Medulla oblongata (tissue), 1 donor: ENCODE measurements around the gene SHC4.
"Not testable (repeated sequence)": the region's sequence is repeated elsewhere in the genome, so short reads cannot be mapped to it uniquely, and the experiment has no call there.

Experiments
- DNase-seq: peaks from one replicate; pipeline ENCODE4 v3.0.0-alpha.2; 2015; ENCODE audit errors: extremely low spot score

The SHC4 gene

DNA sequence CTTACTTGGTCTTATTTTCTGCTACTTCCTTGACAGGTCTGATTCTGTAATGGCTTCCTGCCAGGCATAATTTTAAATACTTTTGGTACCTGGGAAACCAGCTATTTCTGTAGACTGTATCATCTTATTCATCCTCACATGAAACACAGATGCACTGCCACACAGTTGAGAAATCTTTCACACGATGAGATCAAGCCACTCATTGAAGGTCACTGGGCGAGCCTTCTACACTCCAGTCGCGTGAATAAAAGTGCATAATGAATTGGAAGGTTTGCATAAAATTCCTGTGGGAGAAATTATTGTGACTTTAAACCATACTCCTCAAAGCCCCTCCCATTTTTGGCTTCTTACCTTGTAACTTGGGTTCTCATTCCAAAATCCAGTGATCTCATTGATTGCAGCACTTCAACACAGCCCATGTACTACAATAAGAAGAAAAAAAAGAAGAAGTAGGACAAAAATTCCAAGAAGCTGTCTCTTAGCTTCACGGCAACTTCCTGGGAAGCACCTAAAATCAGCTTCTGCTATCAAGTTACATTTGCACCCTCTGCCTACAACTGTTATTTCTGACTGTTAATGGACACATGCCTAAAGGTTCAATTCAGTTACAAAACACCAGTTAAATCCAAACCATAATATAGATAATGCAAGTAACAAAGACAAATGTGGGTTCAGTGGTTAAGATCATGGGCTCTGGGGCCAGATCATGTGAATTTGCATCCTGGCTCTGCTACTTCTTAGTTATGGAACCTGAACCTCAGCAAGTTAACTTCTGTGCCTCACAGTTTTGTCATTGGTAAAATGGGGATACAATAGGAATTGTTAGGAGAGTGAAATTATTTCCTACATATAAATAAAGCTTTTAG is 39.0 kb downstream of the SHC4 start:
- no peak for DNase-seq

DNA sequence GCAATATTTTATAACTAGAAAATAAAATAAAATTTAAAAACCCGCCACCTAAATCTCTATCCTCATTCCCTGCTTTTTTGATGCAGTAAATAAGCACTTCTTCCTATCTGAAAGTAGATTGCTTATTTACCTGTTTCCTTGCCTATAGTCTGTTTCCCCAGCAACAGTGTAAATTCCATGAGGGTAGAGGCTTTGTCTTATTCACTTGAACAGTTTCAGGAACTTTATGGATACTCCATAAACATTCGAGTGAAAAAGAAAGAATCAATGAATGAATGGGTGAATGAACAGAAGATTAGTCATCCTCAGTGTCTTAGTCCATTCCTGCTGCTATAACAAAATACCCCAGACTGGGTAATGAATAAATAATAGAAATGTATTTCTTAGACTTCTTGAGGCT is 41.7 kb downstream of the SHC4 start:
- DNase-seq, result no peak

DNA sequence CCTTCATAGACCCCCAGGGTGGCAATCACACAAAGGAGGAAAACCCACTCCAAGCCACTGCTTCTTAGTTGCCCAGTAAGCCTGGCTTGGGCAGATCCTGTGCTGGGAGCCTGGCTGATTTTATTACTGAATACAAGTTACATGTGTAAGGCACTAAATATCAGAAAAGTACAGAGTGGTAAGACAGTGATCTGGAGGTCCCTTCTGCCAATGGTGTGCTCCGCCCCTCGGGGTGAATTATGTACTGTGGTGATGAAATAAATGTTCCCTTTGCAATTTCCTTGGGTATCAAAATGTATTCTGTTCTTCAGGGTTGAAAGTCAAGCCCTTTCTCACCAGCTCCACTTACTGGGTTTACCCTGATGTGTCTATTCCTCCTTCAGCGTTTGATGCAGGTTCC is 47.0 kb downstream of the SHC4 start:
- no peak for DNase-seq

DNA sequence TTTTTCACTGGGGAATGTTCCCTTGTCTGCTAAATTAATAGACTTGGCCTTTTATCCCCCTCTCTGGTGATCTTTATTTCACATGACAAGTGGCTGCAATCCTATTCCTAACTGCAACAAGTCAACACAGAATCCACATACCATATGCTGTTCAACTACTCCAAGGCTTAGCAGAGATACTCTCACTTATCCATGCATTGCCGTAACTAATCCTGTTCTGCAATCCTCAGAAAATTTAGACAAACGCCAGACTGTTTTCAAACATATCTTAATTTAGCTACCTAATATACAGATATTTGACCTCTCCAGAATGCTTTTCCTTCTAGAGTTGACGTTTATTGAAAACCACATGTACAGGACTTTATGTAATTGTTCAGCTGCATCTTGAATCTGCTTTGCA is 47.9 kb downstream of the SHC4 start:
- no peak for DNase-seq

DNA sequence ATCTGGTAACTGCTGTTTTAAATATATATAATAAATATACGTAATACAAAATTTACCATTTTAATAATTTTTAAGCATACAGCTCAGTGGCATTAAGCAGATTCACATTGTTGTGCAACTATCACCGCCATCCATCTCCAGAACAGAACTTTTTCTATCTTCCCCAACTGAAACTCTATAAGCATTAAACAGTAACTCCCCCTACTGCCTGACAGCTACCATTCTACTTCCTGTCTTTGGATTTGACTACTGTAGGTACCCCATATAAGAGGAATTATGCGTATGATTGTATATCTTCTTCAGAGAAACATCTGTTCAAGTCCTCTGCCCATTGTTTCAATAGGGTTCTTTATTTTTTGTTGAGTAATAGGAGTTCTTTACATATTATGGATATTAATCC is 49.0 kb downstream of the SHC4 start:
- DNase-seq, result no peak

DNA sequence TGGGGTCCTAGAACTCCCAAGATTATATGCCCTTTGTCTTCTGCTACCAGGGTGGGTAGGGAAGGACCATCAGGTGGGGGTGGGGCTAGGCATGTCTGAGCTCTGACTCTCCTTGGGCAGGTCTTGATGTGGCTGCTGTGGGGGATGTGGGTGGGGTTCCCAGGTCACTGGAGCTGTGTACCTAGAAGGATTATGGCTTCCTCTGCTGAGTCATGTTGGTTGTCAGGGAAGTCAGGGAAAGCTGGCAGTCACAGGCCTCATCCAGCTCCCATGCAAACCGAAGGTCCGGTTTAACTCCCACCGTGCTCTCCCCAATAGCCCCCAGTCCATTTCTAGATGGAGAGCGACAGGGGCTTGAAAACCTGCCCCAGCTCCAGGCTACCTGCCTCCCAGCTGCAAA is 50.6 kb downstream of the SHC4 start:
- DNase-seq, result no peak

DNA sequence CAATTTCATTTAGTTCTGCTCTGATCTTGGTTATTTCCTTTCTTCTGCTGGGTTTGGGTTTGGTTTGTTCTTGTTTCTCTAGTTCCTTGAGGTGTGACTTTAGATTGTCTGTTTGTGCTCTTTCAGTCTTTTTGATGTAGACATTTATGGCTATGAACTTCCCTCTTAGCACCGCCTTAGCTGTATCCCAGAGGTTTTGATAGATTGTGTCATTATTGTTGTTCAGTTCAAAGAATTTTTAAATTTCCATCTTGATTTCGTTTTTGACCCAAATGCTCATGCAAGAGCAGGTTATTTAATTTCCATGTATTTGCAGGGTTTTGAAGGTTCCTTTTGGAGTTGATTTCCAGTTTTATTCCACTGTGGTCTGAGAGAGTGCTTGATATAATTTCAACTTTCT is 53.2 kb downstream of the SHC4 start:
- not testable (repeated sequence) for DNase-seq

DNA sequence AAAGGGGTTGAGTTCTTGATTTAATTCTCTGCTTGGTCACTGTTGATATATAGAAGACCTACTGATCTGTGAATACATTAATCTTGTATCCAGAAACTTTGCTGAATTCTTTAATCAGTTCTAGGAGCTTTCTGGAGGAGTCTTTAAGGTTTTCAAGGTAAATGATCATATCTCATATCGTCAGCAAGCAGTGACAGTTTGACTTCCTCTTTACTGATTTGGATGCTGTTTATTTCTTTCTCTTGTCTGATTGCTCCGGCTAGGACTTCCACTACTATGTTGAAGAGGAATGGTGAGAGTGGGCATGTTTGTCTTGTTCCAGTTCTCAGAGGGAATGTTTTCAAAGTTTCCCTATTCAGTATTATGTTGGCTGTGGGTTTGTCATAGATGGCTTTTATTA is 54.4 kb downstream of the SHC4 start:
- DNase-seq, result not testable (repeated sequence)

DNA sequence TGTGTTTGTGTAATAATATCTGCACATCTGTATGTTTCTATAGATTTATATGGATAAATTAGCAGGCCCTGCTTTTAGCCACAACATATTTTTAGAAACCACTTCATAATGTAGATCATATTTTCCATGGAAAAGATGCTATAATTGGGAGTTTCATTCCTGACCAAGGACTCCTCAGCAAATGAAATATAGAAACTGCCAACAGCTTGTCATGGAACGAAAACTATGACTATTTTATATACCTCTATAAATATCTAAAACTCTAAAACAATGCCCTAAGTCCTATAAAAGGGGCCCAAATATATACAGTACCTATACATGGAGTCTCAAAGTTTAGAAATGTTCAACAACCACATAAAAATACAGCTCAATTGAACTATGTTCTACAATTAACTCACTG is 57.9 kb downstream of the SHC4 start:
- DNase-seq, result no peak

DNA sequence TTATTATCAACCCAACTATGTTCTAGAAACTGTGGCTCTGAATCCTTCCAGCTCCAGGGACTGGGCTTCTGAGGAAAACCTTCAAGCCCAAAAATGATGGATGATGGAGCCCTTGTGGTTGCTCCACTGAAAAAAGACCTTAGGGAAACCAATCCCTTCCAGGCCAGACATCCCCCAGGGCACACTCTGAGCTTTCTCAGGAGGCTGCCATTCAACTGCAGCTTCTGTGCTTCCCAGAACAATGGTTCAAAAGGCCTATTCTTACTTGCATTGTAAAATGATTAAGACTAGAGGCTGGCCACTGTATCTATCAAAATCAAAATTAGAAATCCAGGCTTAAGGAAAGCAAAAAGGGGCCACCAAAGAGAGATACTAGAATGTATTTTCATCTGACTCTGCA is 58.5 kb downstream of the SHC4 start:
- DNase-seq, result no peak

DNA sequence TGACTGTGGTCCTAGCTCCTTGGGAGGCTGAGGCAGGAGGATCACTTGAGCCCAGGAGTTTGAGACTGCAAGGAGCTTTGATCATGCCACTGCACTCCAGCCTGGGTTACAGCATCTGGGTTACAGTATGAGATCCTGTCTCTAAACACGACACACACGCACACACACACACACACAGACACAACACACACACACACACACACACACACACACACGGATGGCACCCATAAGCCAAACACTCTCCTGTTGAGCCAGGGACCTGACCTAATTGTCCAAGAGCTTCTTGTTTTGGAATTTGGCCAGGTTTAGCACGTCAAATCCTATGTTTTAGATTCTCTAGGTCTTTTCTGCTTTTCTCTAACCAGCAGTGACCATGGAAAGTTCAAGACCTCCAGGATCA is 59.0 kb downstream of the SHC4 start:
- DNase-seq, result no peak

DNA sequence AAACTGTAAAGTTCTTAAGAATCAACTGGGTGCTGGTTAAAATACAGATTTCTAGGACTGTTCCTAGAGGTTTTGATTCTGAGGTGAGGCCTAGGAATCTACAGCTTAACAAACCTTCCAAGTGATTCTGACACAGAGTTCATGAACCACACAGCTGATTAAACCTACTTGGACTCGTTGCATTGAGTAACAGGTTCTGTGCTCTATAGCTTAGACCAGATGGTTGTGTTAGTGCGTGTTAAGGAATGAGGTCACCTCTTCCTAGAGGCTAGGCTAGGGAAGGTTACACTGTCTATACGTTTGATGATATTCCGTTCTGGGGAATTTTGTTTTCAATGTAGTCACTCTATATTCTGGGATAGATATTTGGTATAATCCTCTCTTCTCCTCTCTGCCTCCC is 63.9 kb downstream of the SHC4 start:
- DNase-seq, result no peak

DNA sequence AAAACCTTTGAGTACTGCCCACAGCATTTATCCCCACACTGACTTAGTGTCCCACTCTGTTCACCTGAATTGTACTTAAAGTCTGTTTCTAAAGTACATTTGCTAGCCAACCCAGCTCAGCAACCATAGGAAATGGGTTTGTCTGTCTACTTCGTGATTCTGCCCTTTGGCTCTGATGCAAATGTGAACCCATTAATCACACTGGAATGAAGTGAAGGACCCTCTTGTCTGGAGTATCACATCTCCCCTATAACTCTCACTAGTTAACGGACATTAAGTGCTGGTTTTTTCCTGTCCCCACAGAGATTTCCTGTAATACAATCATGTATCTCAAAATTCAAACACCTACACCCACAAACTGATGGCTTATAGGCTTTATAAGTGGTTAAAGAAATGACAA is 65.3 kb downstream of the SHC4 start:
- no peak for DNase-seq

DNA sequence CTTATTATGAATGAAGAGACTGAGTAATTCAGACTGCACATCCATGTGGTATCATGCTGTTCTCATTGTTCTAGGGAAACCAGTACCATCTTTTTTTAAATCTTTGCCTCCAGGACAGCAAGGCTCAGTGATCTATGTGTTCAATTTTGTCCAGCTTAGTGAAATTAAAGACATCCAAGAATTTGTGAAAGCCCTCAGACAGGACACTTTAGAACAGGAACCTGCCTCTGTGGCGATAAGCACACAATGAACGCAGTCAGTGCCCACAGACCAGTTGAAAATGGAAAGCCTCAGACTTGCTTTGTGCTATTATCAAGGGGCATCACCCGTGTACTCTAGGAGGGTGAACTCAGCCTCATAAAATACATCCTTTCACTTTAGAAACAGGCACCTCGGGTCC is 65.7 kb downstream of the SHC4 start:
- peak; percentile 40 for DNase-seq

DNA sequence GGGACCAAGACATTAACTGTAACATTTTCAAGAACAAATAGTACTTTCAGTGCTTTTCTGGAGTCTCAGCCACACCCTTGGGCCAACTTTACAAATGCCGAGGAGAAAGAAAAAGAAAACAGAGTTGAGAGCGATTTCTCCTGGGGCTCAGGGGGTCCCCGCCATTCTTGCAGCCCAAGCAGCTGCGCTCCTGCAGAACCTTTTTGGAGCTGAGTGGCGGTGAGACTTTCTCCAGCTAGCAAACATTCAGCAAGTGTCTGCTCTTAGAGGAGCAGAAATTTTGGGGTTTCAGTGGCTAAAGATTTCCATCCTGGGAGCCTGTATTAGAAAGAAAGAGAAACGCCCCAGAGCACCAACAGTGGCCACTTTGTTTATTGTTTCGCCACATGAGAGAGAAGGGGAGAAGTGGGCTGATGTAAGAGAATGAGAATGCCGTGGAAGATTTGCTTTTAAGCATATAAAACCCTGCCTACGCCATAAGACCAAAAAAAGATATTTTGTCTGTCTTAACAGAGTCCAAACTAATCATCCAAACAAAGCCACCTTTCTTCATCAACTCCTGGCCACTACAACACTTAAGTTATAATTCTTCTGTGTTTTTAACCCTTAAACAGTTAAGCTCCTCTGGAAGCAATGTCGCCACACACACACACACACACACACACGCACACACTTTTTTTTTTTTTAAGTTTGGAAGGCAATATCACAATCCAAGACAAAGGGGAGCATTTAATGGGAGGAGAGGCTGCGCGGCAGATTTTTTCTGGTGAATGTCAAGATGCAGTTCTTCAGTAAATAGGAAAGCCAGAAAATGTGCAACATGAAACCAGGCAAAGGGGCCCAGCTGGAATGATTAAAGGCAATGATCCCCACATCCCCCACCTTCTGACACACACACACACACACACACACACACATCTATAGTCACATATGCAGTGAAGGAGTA is 66.6 kb downstream of the SHC4 start:
- peak; percentile 84 for DNase-seq

DNA sequence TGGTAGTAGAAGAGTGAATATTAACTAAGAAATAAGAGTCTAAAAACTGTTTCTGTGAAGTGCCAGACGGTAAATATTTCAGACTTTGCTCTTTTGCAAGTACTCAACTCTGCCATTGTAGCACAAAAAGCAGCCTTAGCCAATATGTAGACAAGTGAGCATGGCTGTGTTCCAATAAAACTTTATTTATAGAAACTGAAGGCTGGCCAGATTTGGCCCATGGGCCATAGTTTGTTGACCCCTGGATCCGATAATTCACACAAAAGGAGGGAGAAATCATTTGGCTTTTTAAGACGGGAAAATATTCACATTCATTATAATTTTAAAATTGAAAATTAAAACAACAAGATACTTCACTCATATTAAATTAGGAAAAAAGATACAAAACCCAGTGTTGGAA is 70.4 kb downstream of the SHC4 start:
- no peak for DNase-seq

DNA sequence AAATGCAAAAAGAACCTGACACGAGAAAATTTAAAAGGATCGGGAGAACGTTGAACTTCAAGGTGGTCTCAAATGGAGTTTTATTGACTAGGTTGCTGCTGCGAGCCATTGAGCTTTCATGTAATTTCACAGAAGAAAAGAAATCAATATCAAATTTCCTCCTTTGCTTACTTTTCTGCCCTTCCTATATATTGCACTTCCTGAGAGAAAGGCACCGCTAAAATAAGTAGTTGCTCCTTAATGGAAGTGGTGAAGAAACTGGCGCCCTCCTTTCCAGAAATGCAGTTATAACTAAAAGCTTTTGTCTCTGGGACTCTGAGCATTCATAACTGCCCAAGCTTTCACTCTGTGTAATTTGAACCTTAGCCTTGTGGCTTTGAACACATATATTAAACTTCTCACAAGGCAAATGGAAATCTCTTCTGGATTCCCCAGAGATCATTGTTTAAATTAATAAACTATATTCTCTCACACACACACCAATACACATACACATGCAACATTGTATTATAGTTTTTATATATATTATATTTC is 72.4 kb downstream of the SHC4 start:
- no peak for DNase-seq

DNA sequence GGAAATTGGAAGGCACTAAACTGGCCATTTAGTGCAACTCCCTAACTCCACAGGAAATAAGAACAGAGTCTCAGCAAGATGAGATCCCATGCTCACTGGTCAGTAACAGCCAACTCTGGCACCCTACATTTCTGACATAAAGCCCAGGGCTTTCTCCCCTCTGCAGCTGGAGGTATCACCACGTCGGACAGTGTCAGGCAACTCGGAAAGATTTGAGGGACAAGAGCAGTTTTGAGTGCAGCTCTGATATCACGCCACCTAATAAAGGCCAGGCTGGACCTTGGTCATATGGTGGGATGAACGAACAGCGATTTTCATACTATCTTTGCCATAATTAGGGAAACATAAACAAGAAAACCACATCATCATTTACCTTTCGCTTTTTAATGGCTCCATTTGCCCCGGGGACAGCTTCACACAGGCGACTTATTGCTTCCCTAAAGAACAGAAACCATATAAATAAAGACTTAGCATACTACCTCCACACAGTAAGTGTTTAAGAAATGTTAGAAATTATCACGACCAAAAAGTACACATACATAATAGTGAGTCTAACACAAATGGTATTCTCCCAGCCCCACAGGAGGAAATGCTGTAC is 73.2 kb downstream of the SHC4 start:
- no peak for DNase-seq

DNA sequence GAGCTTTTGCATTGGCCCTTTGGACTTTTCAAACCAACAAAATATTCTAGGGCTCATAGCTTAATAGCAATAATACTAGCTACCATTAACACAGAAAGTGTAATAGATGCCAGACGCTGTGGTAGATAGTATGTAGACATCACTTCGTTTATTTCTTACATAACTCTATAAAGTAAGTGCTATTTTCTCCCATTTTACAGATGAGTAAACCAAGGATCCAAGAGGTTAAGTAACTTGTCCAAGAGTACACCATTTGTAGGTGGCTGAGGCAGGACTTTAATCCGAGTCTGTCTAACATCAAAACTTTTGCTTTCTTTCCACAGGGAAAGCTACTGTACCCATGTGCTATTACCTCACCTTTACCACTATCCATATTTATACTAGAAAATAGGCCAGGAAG is 73.8 kb downstream of the SHC4 start:
- DNase-seq, result no peak

DNA sequence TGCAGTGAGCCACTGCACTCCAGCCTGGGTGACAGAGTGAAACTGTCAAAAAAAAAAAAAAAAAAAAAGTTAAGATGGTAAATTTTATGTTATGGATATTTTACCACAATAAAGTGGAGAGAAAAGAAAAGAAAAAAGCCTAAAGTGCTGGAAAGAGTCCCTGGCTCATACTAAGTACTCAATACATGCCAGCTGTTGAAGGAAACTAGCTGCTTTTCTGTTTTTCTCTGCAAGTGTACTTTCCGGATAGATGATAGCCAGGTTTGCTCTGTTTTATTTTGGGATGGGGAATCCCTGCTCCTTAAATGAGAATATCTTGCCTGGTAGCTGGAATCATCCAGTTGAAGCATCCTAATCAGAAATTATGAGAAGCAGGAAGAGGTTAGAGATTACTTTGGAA is 74.9 kb downstream of the SHC4 start:
- DNase-seq, result no peak

DNA sequence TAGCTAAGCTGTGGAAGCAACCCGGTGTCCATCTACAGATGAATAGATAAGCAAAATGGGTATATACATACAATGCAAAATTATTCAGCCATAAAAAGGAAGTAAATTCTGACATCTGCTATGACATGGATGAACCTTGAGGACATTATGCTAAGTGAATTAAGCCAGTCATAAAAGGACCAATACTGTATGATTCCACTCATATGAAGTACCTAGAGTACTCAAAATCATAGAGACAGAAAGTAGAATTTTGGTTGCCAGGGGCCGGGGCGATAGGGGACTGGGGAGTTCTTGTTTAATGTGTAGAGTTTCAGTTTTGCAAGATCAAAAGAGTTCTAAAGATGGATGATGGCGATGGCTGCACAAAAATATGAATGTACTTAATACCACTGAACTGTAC is 75.5 kb downstream of the SHC4 start:
- DNase-seq, result no peak

DNA sequence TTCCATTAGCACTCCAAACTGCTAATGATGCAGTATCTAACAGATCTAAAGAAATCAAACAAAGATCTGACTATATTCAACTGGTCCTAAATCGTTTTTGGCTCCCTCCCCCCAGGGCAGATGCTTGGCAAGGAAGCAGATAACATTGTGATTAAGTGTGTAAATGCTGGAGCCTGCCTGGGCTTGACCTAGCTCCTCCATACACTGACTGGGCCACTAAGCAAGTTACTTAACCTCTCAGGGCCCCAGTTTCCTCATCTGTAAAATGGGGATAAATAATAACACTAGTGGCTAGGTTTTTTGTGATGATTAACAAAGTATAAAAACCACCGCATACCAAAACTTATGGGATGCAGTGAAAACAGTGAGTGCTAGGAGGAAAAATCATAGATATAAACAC is 76.6 kb downstream of the SHC4 start:
- no peak for DNase-seq
